ENCODE data around the gene ME1. TPM values are rescaled to one million over a fixed set of nuclear protein-coding genes. Genes with fewer than 3 reads are reported as not detected.

The ME1 gene
- polyA plus RNA-seq, 2 of the 4 experiments (the other 2 are of a cell fraction): 59.1 to 60.6 TPM

DNA sequence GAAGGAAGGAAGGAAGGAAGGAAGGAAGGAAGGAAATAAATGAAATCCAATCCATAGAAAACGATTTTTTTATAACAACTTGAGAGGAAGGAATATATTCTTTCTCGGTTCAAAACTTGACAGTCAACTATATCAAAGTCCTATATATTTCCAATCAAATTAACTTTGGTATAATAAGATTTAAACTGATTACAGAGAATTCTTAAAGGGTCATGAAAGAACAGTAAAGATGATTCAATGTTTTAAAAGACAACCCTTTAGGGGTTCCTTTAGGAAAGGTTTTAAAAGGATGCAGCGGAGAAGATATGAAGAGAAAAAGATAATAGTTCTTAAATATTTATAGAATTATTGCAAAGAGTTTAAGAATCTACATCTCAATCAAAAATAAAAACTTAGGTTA is 61.2 kb downstream of the ME1 start:
- H3K9me3 ChIP-seq: no peaks in the 10 kb centered on the region
- 90% methylated on average over 3 of the region's 3 CpGs for WGBS (ENCODE audit: missing lambda C conversion rate)
- no peak overlapping the region for H3K4me2 ChIP-seq
- DNase-seq (ENCODE audit: low read depth in 1 of 2, low spot score in 1 of 2): no peak
- 0 out of 3 replicates have a peak, but pooled peaks cover 4% of the 10 kb centered on the region for H3K4me1 ChIP-seq
- TF ChIP-seq CBX2 (IDR thresholded peaks at IDR 0.05; ENCODE audit: borderline replicate concordance, low read depth) (no peak), HDAC2 (IDR thresholded peaks at IDR 0.05) (no peak), JUN (IDR thresholded peaks at IDR 0.05) (no peak), MYC (IDR thresholded peaks at IDR 0.05; ENCODE audit: borderline replicate concordance, low read length) (no peak), JUNB (IDR thresholded peaks at IDR 0.05) (no peak), RNF2 (IDR thresholded peaks at IDR 0.05; ENCODE audit: borderline replicate concordance, low read depth) (no peak), HOXB13 (CRISPR knock-in tag; IDR thresholded peaks at IDR 0.05; ENCODE audit: low read depth) (no peak)
- TF ChIP-seq, protein P1, sequence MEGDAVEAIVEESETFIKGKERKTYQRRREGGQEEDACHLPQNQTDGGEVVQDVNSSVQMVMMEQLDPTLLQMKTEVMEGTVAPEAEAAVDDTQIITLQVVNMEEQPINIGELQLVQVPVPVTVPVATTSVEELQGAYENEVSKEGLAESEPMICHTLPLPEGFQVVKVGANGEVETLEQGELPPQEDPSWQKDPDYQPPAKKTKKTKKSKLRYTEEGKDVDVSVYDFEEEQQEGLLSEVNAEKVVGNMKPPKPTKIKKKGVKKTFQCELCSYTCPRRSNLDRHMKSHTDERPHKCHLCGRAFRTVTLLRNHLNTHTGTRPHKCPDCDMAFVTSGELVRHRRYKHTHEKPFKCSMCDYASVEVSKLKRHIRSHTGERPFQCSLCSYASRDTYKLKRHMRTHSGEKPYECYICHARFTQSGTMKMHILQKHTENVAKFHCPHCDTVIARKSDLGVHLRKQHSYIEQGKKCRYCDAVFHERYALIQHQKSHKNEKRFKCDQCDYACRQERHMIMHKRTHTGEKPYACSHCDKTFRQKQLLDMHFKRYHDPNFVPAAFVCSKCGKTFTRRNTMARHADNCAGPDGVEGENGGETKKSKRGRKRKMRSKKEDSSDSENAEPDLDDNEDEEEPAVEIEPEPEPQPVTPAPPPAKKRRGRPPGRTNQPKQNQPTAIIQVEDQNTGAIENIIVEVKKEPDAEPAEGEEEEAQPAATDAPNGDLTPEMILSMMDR (IDR thresholded peaks at IDR 0.05): no peak
- TF ChIP-seq, protein P2, sequence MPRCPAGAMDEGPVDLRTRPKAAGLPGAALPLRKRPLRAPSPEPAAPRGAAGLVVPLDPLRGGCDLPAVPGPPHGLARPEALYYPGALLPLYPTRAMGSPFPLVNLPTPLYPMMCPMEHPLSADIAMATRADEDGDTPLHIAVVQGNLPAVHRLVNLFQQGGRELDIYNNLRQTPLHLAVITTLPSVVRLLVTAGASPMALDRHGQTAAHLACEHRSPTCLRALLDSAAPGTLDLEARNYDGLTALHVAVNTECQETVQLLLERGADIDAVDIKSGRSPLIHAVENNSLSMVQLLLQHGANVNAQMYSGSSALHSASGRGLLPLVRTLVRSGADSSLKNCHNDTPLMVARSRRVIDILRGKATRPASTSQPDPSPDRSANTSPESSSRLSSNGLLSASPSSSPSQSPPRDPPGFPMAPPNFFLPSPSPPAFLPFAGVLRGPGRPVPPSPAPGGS (IDR thresholded peaks at IDR 0.05): no peak
- ChIA-PET POLR2A (no interaction called here), CTCF (no interaction called here)
- no peak overlapping the region for H3K27ac ChIP-seq
- H3K4me3 ChIP-seq: no peak overlapping the region
- no peak for ATAC-seq
- FAIRE-seq: no peak

DNA sequence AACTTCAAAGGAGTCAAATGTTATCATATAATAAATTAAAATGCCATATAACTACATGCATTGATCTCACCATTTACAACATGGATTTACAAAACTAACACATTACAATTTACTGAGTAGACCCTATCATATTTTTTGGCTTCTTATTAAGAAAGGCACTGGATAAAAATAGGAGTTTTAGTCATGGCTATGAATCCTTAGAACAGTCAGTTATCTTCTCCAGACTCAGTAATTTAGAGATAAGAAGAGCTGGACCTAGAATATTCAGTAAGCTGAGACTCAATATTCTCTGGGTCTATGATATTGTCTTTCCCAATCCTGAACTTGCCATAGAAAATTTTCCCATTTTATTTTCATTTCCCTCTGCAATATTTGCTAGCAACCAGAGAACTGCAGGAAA is 62.3 kb downstream of the ME1 start:
- Histone ChIP-seq H3K9me3 (no peaks in the 10 kb centered on the region), H3K27ac (no peak overlapping the region), H3K4me1 (0 out of 3 replicates have a peak, but pooled peaks cover 4% of the 10 kb centered on the region), H3K4me3 (no peak overlapping the region), H3K4me2 (no peak overlapping the region)
- no peak for DNase-seq (ENCODE audit: low read depth in 1 of 2, low spot score in 1 of 2)
- no peak for FAIRE-seq
- no peak for TF ChIP-seq PHF8 (IDR thresholded peaks at IDR 0.05; ENCODE audit: borderline replicate concordance, low read depth)
- no peak for TF ChIP-seq HDAC2 (IDR thresholded peaks at IDR 0.05)
- no peak for TF ChIP-seq GATA3 (IDR thresholded peaks at IDR 0.05; ENCODE audit: borderline replicate concordance)
- TF ChIP-seq, protein P3, sequence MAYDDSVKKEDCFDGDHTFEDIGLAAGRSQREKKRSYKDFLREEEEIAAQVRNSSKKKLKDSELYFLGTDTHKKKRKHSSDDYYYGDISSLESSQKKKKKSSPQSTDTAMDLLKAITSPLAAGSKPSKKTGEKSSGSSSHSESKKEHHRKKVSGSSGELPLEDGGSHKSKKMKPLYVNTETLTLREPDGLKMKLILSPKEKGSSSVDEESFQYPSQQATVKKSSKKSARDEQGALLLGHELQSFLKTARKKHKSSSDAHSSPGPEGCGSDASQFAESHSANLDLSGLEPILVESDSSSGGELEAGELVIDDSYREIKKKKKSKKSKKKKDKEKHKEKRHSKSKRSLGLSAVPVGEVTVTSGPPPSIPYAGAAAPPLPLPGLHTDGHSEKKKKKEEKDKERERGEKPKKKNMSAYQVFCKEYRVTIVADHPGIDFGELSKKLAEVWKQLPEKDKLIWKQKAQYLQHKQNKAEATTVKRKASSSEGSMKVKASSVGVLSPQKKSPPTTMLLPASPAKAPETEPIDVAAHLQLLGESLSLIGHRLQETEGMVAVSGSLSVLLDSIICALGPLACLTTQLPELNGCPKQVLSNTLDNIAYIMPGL (CRISPR knock-in tag; IDR thresholded peaks at IDR 0.05; ENCODE audit: borderline replicate concordance): no peak
- TF ChIP-seq, protein P4, sequence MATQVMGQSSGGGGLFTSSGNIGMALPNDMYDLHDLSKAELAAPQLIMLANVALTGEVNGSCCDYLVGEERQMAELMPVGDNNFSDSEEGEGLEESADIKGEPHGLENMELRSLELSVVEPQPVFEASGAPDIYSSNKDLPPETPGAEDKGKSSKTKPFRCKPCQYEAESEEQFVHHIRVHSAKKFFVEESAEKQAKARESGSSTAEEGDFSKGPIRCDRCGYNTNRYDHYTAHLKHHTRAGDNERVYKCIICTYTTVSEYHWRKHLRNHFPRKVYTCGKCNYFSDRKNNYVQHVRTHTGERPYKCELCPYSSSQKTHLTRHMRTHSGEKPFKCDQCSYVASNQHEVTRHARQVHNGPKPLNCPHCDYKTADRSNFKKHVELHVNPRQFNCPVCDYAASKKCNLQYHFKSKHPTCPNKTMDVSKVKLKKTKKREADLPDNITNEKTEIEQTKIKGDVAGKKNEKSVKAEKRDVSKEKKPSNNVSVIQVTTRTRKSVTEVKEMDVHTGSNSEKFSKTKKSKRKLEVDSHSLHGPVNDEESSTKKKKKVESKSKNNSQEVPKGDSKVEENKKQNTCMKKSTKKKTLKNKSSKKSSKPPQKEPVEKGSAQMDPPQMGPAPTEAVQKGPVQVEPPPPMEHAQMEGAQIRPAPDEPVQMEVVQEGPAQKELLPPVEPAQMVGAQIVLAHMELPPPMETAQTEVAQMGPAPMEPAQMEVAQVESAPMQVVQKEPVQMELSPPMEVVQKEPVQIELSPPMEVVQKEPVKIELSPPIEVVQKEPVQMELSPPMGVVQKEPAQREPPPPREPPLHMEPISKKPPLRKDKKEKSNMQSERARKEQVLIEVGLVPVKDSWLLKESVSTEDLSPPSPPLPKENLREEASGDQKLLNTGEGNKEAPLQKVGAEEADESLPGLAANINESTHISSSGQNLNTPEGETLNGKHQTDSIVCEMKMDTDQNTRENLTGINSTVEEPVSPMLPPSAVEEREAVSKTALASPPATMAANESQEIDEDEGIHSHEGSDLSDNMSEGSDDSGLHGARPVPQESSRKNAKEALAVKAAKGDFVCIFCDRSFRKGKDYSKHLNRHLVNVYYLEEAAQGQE (IDR thresholded peaks at IDR 0.05): no peak
- TF ChIP-seq FOSL2 (IDR thresholded peaks at IDR 0.05): no peak
- no peak for TF ChIP-seq FOSL2 (CRISPR knock-in tag; IDR thresholded peaks at IDR 0.05)
- TF ChIP-seq RNF2 (IDR thresholded peaks at IDR 0.05; ENCODE audit: borderline replicate concordance, low read depth): no peak
- no peak for TF ChIP-seq SREBF2 (IDR thresholded peaks at IDR 0.05)
- no peak for TF ChIP-seq KDM5A (IDR thresholded peaks at IDR 0.05)
- TF ChIP-seq FOSB (CRISPR knock-in tag; IDR thresholded peaks at IDR 0.05): no peak
- TF ChIP-seq EHMT2 (IDR thresholded peaks at IDR 0.05; ENCODE audit: low read depth): no peak
- no peak for TF ChIP-seq JUN (IDR thresholded peaks at IDR 0.05)
- TF ChIP-seq FOXS1 (CRISPR knock-in tag; IDR thresholded peaks at IDR 0.05): no peak
- TF ChIP-seq RARB (CRISPR knock-in tag; IDR thresholded peaks at IDR 0.05): no peak
- CTCF ChIA-PET: interaction anchor here (1.0 kb wide), 1 partner anchor 58 kb away, joined by 3 read pairs; no protein-coding TSS in a partner anchor
- no peak for ATAC-seq
- POLR2A ChIA-PET: no interaction called here
